GM21526 (cell line): ENCODE data around the gene ENPP3.
"Not testable (repeated sequence)": the region's sequence is repeated elsewhere in the genome, so short reads cannot be mapped to it uniquely, and the experiment has no call there.

Experiments
- ATAC-seq: cut with Tn5 transposase; IDR thresholded peaks from one replicate; pipeline ENCODE4 v1.9.1; 2021; ENCODE audit warnings: moderate library complexity; ENCODE audit not compliant: unreplicated experiment, low FRiP score

ENPP3 gene

DNA sequence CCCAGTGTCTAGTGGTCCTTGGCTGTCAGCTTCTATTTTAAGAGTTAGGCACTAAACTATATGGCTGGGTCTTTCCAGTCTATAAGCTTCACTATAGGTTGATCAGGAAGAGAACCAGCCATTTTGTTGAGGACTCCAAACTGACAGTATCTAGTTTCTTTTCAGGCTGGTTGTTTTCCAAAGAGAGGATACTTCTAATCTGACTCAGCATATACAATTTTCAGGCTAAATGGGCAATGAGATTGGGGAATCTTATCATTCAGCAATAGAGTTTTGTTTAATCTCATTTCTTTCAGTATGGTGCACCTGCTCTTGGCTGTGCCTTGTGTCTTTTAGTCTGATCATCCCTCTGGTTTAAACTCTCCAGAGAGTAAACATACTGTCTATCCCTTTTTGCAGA lies 94.1 kb downstream of the ENPP3 start:
- ATAC-seq: no peak

- no peak for ATAC-seq
Measured at GRCh38 chr6:131733376-131734016, 96.4 kb downstream of the ENPP3 start.

- no peak for ATAC-seq
Measured at GRCh38 chr6:131736003-131736596, 99.0 kb downstream of the ENPP3 start.

DNA sequence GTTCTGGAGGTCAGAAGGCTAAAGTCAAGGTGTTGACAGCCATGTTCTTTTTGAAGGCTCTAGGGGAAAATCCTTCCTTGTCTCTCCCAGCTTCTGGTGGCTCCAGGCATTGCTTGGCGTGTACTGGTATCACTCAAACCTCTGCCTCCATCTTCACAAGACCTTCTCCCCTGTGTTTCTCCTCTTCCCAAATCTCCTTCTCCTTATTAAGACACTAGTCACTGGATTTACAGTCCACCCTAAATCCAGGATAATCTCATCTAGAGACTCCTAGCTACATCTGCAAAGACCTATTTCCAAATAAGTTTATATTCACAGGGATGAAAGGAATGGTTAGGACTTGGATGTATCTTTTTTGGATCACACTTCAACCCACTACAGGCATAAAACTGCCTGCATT lies 99.7 kb downstream of the ENPP3 start:
- no peak for ATAC-seq

DNA sequence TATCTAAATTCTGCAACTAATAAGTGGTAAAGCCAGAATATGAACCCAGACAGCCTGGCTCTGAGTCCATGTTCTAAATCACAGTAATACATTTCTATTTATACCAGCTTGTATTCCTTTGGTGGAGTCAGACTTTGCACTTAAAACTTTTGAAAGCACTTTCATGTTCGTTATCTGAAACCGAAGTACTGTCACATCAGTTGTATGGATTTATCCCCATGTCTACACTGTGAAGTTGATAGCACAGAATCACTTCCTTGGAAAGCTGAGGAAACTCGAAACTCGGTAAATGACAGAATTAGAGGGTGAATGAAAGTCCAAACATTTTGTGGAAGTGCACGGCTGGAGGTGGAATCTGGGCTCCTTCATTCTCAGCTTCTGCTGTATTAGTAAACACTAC lies 102.0 kb downstream of the ENPP3 start:
- ATAC-seq: no peak

GRCh38 chr6:131740161-131740560 lies 103.1 kb downstream of the ENPP3 start:
- no peak for ATAC-seq

- ATAC-seq: no peak
Measured at GRCh38 chr6:131741688-131742393, 104.7 kb downstream of the ENPP3 start.

DNA sequence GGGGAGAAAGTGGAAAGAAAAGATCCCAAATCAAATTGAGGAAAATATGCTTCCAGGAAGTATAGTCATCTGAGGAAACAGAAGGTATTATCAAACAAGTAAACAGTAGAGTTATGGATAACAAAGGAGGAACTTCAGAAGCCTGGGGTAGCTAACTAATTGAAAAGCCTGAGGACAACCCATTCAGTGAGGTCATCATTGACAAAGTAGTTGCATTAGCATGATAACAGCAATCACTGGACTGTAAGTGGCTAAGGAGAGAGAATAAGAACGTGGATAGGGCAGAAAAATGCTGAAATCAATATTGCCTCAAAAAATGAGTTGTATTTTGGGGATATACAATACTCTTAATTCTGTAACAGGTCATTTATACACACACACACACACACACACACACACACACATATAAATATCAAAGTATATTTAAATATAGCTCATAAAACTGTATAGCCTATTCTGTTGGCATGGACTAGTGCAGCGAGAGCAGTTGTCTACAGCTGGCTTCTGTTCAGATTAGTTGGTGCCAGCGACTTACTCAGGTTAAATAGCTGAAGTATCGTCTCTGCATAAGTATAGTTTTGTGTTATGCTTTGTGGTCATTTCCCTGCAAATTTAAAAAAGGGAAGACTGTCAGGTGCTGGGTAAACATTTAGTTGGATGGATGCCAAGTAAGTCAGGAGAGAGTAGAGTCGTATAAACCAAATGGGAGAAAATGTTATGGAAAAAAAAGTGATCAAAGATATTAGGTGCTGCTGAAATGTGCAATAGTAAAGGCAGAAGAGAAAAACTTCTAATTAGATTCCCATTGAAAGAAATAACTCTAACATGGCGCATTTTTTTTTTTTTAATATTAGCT lies 107.6 kb downstream of the ENPP3 start:
- no peak for ATAC-seq

DNA sequence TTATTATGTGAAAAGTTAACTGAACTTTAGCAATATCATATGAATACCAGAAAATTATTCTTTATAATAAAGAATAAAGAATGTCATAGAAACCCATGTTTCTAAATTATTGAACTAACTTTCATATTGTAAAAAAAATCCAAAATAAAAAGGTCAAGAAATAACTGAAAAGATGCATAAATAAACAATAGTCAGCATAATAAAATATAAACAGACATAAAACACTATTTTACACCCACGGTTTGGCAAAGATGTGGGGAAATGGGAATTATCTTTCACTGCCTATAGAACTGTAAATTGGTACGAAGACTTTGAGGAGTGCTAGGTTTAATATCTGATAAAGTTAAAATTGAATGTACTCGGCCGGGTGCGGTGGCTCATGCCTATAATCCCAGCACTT lies 108.4 kb downstream of the ENPP3 start:
- ATAC-seq: no peak

DNA sequence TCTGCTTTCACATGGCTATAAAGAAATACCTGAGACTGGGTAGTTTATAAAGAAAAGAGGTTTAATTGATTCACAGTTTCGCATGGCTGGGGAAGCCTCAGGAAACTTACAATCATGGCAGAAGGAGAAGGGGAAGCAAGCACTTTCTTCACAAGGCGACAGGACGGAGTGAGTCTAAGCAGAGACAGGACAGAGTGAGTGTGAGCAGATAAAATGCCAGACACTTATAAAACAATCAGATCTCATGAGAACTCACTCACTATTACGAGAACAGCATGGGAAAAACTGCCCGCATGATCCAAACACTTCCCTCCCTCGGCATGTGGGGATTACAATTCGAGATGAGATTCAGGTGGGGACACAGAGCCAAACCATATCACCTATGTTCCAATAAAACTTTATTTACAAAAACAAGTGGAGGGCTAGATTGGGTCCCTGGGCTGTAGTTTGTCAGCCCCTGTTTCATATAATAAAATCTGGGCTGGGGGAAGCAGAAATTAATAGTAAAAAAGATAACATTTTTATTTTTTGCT lies 110.8 kb downstream of the ENPP3 start:
- no peak for ATAC-seq

DNA sequence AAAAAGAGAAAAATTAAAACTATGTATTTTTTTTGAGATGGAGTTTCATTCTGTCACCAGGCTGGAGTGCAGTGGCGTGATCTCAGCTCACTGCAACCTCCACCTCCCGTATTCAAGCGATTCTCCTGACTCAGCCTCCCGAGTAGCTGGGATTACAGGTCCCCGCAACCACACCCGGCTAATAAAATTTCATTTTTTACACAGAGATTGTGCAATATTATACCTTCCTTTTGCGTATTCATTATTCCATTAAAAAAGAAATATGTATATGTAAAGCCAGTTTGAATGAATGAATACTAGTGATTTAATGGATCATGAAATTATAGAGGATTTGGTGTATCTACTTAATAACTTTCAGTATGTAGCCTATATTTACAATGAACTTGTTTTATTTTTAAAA lies 111.9 kb downstream of the ENPP3 start:
- ATAC-seq: no peak

- ATAC-seq: not testable (repeated sequence)
Measured at GRCh38 chr6:131751012-131751715, 114.1 kb downstream of the ENPP3 start.

- ATAC-seq: no peak
Measured at GRCh38 chr6:131754088-131754487, 117.0 kb downstream of the ENPP3 start.

DNA sequence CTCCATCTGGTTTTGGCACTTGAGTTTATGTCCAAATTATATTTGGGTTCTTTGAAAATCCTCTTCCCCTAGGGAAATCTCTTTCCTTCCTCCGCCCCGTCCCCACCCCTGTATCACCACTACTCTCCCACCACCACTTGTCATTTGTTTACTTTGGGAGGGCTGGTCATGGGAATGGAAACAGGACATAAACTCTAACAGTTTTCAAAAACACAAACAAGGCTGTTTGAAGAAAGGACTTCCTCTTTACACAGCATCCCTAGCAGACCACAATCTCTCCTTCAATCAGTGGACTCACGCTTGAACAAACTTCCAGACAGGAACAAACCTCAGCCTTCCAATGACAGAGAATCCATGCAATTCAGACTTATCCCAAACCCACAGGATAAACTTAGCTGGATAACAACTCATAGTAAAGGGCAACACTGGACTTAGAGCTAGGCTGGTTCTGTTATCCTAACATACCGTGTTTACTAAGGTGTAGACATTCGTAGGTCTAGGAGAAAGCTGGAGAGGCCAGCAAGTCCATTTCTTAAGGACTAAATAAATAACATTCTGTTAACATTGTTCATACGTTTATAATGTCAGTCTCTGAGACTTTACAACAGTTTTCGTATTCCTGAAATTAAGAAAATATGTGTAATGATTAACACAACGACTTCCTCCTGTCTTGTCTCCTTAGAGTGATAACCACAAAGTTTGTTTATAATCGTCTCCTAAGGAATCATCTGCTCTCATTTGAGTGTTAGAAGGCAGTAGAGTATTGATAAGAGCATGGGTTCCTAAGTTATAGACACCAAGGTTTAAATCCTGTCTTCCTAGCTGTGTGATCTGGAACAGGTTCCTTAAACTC lies 117.8 kb downstream of the ENPP3 start:
- no peak for ATAC-seq

DNA sequence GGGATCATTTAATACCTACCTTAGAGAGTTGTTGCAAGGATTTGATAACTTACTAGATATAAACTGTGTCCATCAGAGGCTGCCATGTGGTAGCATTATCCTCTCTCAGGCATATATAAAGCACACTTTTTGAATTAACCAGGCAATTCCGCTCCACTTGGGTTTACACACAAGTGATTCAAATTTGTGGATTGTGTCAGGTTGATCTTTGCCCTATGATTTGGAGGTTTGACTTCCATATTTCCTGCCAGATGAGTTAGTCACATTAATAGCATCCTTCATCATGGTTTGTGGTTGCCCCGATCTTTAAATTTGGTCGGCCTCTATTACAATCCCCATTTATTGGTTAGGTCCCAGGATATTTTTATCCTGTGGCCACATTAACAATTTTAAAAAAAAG lies 118.5 kb downstream of the ENPP3 start:
- ATAC-seq: no peak

DNA sequence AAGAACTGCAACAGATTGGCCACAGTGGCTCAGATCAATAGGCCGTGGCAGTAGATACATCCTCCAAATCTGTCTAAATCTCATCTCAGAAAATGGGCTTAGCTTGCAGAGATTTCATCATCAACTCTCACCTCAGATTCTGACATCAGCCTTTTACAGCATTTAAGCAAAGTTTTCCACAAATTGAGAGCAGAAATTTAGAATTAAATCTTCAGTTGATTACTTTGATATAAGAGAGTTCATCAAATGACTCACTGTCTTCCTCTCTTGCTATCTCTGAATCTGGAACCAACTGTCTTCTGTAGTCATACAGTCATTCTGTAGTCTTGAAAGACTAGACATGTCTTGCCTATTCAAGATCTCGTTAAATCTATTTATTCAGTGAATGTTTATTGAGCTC lies 118.9 kb downstream of the ENPP3 start:
- no peak for ATAC-seq

- ATAC-seq: no peak
Measured at GRCh38 chr6:131758920-131759319, 121.8 kb downstream of the ENPP3 start.

DNA sequence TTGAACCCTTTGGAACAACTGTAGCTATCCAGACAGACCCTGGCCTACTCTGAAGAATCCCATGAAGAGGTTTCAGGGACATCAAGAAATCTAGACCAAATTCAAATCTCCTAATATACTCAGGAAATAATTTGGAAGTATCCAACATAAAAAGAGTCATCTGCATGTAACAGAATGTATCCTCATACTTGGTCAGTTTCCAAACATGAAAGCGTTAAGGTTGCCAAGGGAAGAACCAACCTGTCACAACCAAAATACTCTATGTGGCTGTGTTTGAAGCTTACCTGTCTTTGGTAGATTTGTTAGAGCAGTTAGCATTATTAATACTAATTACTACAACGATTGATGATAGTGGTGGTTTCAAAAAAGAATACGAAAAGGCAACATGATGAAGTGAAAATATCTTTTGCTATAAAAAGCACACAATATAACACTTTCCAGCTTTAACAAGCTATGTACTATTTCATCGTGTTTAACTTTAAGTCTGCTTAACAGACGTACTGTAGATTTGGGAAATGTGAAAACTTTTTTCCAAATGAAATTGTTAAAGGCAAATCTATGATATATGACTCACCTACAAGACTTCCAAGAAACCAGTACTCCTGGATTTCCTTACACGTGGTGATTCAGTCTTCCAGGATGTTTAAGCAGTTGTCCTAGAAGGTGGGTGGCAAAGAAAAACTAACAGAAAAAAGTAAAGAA lies 124.1 kb downstream of the ENPP3 start:
- no peak for ATAC-seq

DNA sequence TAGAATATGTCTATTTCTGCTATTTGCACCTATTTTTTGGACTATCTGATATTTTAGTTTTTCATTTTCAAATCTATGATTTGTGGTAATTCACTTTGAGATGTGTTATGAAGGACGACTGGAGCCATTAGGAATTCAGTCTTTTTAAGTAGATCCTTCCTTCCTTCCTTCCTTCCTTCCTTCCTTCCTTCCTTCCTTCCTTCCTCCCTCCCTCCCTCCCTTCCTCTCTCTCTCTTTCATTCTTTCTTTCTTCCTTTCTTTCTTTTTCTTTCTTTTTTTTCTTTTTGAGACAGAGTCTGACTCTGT lies 124.6 kb downstream of the ENPP3 start:
- no peak for ATAC-seq
